Heart left ventricle (tissue), 13 donors: ENCODE results near the gene SLC6A20.

Experiments used
- CTCF ChIP-seq, 12 donors: fragments of 200-600 bp; sonication (generic) in 4 of 12; IDR thresholded peaks; one replicate each; pipeline versions ENCODE4 v1.5.0 to v1.8.0; 2018 to 2022; ENCODE audit warnings: antibody characterized with exemption in 12 of 12, mild to moderate bottlenecking in 5 of 12
- POLR2A ChIP-seq, 2 donors: fragments of 450-650 bp; IDR thresholded peaks; one replicate each; pipeline ENCODE4 v1.6.1; 2017; ENCODE audit warnings: antibody characterized with exemption in 2 of 2, mild to moderate bottlenecking in 2 of 2, moderate library complexity in 2 of 2
- donor health status: ischemic (EF 13 %, LVEDD 7.1; RV severe dilation, severe dysfunction).
- donor health status: DM: no; HTN: yes; CAD: no.
- donor health status: DM: no; HTN: no; CAD: no.
- donor health status: ischemic (EF 25% LVEDD 6.9; RV normal size, moderate dysfunction).
- donor health status: ischemic (EF 25% LVEDD 5.7; RV mildly dilated, moderate dysfunction).
- donor health status: ischemic (EF 35%, LVEDD 5.7; RV mildly dilated, moderate dysfunction).
- donor health status: nonischemic (EF 11% LVEDD 7.7; RV severe dilation, severe dysfunction).
- donor health status: DM: yes; HTN: yes; CAD: no.
- donor health status: PGD.
- donor health status: ischemic (EF 29% LVEDD 5.4; RV normal size, mild dysfunction).
- donor health status: nonischemic (EF 23%, LVEDD 6.1; RV moderate dilation, normal function).

DNA sequence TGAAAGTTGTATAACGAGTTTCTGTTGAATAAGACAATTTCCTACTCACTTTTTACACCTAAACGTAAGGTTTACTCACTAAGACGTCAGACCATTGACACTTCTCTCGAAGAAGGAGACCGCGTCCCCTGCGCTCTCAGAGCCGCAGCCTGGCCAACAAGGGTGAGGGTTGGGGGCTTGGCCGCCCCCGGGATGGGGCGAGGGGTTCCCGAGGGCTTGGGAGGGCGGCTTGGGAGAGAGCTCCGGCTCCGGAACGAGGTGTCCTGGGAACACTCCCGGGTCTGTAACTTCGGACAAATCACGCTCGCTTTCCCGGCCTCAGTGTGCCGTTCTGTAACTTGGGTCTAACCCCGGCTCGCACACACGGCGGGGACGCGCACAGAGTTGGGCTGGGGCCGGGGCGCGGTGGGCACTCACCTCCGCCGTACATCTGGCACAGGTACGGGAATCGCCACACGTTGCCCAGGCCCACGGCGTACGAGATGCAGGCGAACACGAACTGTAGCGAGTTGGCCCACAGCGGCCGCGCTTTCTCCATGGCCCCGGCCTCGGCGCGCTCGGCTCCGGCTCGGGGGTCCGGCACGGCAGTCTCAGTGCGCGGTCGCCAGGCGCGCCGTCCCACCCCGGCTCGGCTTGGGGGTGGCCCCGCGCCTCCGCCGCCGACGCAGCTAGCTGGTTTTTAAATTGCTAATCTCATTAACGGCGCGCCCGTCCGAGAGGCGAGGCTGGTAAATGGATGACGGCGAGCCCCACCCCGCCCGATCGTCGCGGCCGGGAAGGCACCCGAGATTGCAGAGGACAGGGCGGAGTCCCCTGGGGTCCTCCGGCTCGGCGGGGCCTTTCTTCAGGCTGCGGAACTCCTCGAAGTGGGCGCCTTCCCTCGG lies at the start of gene SLC6A20:
- TF ChIP-seq CTCF (IDR thresholded peaks at IDR 0.05) (no peak), POLR2A (IDR thresholded peaks at IDR 0.05) (no peak)
